Measurements from ENCODE around the gene PRCC.
A peak's percentile ranks its signal among the peaks of the same experiment; 100 is the strongest.

The PRCC gene

DNA sequence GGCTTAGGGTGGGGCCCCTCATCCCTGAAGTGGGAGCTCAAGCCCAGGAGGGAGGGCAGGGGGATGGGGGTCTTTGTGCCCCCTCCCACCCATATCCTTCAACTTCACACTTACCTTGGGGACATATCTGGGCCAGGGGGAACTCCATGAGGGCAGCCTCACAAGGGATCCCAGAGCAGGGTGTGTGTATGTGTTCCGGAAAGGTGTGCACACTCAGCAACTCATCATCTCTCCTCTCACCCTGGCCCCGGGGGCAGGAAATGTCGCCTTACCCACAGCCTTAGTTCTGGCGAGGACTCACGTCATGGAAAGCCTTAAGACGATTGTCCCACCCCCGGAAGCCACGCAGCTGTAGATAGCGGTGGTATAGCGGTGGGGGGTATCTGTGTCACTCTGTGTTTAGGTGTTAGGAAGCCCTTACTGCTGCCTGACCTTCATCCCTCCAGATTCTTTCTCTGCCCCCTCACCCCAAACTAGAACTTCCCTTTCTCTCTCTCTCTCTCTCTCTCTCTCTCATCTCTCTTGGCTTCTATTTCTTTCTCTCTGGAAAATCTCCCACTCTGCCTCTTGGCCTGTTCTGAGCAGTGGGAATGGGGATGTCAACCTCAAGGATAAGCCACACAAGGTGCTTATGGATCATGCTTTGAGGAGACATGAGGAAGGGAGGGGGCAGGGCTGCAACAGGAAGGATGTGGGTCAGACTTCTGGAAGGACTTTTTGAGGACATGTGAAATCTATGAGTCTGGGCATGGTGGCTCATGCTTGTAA lies 49.4 kb downstream of the PRCC start, which contains the start of gene SH2D2A:
Gene SH2D2A, minus strand, starts transcription at position 288 of the 768 bp plus-strand sequence. Its CDS starts 140 bp downstream, at position 148.
- peak; percentile 87 for DNase-seq

DNA sequence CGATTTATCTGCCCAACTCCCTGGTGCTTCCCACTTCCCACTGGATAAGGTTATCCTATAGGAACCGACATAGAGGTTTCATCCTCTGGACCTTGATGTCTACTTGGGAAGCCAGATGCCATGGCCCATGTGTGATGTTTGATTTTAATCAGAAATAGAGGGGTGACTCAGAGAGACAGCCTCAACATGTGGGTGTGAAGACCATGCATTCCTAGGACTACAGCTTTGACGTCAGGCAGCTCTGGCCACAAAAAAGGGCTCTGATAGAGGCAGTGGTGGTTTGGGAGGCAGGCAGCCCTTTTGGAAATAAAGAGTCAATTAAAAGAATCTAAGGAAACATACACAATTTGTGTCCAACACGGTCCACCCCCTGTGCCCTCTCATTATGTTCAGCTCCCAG lies 54.5 kb downstream of the PRCC start:
- DNase-seq: no peak

DNA sequence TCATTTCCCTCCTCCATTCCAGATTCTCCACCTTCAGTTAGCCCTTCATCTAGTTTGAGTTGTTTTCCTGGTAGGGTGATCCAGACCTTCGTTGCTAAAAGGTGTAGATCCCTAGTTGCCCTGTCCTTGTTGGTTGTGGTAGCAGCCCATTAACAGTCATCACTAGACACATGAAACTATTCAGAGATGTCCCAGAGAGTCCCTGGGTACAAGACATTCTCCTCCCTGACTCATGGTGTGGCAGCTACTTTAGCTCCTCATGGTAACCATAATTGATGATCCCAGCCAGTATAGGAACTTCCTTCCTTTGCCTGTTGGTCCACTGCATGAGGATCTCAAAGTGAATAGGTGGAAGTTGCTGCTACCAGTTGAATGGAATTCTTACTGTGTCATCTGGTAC lies 55.3 kb downstream of the PRCC start:
- DNase-seq: no peak

GRCh38 chr1:156823210-156823790 lies 56.0 kb downstream of the PRCC start:
- no peak for DNase-seq

GRCh38 chr1:156826630-156827029 lies 59.3 kb downstream of the PRCC start:
- no peak for DNase-seq

GRCh38 chr1:156828400-156829124 lies 61.2 kb downstream of the PRCC start:
- DNase-seq: no peak

DNA sequence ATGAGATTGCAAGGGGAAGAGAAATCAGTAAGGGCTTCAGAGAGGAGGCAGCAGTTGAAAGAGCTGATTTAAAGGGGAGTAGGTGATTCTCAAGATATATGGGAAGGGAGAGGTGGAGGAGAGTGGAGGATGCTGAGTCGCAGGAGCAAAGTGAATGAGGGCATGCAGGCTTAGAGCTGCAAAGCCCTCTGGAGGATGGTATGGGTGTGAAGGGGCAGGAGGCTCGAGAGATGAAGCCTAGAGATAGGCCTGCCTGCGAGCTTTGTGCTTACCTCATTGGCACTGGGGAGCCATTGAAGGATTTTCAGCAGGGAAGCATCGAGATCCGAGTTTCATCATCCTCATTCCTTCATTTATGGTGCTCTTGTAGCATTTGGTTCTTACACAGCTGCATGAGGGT lies 65.1 kb downstream of the PRCC start:
- no peak for DNase-seq

DNA sequence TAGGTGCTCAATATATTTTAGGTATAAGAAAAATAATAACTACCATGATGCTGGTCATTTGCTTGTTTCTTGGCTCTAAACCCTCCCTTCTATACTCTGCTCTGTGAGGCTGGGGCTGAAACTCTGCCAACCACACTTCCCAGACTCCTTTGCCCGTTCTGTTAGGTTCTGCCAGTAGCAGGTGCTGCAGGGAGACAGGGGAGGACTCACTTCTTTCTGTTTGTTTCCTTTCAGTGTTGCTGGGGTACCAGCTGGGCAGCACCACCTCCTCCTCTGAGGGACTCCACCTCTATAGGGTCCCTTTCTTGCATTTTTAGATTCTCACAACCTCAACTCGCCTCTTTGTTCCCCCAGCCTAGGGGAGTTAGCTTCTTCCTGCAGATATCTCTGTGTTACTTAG lies 66.3 kb downstream of the PRCC start:
- DNase-seq: no peak

DNA sequence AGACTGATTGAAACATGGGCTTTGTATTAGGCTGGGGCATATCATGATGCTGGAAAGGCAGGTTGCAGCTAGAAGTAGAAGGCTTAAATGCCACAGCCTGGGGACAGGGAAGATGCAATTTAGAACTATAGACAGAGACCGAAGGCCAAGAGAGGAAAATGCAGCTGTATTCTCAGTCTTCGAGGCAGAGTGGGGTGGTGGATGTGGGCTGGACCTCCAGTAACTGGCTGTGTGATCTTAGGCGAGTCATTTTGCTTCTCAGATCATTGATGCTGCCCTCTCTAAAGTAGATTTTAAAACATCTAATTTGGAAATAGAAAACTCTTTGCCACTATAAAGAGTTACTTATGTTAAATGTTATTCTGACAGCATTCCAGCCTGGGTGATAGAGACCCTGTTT lies 67.0 kb downstream of the PRCC start:
- DNase-seq: no peak

- DNase-seq: peak; percentile 38
Observed at GRCh38 chr1:156836041-156836654, 68.8 kb downstream of the PRCC start.

GRCh38 chr1:156836892-156837291 lies 69.6 kb downstream of the PRCC start:
- DNase-seq: no peak

- DNase-seq: peak; percentile 23
Observed at GRCh38 chr1:156838972-156839371, 71.6 kb downstream of the PRCC start.

DNA sequence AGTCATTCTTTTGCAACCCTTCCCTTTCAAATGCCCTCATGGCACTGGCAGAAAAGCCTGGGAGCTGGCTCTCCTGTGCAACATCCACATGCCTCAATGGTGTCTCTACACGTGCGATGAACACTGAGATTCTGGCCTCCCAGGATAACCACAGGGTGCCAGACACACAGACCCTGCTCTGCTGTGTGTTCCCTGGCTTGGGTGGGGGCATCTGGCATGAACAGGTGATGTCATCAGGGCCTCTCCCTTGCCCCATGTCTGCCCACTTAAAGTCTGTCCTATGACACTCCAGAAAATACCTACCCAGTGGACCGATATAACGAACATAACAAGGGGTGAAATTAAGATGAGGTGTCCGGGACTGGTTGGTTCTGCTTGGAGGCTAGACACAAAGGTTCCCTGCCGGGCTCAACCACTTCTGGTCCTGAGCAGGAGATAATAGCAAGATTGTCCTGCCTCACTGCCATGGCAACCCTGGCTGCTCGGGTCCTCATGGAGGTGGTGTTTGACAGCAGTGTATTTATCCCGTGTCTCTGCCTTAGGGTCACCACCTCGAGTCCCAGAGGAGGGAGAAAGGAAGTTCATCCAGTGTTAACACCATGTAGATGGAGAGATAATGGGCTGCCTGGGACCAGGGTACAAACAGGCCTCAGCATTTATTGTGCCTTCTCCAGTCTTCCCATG lies 72.2 kb downstream of the PRCC start:
- no peak for DNase-seq

DNA sequence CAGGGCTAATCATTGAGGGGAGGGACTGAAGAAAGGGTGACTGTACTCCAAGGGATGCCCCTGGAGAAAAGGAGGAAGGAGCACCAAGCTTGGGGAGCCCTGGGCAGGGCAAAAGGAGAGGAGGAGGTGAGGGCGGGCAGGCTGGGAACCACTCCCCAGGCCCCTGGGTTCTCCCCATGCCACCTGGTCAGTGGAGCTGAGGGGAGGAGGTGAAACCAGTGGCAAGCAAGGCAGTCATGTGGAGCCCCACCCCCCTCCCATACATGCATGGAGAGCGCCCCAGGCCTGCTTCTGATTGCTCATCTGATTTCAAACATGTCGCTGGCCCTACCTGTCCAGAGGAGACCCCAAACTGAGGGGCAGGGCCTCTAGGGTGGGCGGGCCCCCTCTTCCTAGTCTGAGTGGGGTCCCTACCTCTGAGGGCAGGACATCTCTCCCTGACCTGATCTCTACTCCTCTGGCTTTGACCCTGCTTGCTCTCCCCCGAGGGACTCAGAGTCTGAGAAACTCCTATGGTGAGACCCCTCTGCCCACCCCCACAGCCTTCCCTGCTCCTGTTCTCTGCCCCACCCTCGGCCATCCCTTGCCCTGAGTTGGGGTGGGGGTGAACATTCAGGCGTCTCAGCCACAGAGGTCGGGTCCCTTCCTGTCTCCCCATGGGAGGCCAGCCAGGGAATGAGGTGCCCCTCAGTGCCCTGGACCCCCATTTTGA lies 73.0 kb downstream of the PRCC start:
- DNase-seq: no peak

- no peak for DNase-seq
Observed at GRCh38 chr1:156840898-156841279, 73.6 kb downstream of the PRCC start.

DNA sequence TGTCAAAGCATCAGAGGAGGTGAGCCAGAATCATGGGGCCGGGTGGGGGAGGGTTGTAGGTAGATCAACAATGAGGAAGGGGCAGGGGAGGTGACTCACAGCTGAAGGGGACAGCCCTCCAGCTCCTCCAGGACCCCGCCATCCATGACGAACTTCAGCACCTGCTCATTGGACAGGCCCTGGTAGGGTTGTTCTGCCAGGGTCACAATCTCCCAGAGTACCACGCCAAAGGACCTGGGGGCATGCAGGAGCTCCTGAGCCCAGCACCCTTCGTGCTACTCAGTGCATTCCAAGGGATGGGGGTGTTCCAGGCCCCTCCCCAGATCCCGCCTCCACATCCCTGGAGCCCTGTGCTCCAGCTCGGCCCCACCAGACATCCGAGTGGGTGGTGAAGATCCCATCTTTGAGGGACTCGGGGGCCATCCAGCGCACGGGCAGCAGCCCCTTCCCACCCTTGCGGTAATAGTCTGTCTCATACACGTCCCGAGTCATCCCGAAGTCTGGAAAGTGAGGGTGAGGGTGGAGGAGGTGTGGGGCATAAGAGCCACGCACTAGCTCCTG lies 74.0 kb downstream of the PRCC start:
- DNase-seq: no peak

DNA sequence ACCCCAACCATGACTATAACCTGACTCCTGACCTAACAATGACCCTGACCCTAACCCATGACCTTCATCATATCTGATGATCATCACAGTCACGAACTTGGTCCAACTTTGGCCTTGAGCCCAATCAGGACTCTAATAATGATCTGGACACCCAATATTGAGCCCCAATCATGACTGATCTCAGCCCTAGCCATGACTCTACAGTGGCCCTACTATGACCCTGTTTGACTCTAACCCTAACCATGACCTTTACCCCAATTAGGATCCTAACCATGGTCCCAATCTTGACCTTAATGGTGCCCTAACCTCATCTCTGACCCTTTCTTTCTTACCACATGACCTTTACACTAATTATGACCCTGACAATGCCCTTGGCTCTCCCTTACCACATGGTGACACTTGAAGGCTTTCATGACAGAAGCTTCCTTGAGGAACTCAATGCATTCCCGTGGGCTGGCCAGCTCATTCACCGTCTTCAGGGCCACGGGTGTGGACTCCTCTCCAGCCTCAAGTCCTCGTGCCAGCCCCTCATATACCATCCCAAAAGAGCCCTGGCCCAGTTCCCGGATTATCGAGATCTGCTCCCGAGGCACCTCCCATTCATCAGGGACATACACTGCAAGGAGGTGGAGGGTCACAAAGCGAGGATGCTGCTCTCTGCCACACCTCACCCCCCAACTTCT lies 75.4 kb downstream of the PRCC start:
- DNase-seq: no peak

DNA sequence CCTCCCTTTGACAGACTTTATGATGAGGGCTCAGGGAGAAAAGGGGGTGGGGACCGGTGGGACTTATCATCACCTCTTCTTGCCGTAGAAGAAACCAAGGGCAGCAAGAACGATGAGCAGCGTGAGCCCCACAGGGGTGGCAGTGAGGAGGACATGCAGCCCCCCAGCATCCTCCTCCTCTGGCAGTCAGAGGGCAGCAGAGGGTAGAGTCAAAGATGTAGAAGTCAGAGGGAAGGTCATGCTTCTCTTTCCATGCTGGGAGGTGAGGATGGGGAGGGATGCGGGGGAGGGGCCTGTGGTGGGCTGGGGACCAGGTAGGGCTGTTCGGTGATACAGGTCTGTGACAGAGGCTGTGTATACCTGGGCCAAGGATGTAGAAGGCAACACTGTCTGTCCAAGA lies 76.8 kb downstream of the PRCC start:
- no peak for DNase-seq

DNA sequence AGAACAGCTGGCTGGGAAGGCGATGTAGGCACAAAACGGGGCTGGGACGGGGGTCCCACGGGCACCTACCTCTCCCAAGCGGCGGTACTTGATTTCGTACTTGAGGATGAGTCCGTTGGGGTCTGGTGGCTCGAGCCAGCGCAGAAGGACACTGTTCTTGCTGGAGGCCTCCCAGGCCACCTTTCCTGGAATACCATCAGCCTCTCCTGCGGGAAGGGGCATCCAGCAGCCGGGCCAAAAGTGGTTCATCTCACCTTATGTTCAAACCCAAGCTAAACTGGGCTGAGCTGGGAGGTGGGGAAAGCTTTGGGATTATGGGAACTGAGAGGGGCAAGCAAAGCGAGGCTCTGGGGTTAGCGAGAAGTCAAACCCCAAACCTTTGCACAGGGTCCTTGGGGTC lies 77.3 kb downstream of the PRCC start:
- no peak for DNase-seq

DNA sequence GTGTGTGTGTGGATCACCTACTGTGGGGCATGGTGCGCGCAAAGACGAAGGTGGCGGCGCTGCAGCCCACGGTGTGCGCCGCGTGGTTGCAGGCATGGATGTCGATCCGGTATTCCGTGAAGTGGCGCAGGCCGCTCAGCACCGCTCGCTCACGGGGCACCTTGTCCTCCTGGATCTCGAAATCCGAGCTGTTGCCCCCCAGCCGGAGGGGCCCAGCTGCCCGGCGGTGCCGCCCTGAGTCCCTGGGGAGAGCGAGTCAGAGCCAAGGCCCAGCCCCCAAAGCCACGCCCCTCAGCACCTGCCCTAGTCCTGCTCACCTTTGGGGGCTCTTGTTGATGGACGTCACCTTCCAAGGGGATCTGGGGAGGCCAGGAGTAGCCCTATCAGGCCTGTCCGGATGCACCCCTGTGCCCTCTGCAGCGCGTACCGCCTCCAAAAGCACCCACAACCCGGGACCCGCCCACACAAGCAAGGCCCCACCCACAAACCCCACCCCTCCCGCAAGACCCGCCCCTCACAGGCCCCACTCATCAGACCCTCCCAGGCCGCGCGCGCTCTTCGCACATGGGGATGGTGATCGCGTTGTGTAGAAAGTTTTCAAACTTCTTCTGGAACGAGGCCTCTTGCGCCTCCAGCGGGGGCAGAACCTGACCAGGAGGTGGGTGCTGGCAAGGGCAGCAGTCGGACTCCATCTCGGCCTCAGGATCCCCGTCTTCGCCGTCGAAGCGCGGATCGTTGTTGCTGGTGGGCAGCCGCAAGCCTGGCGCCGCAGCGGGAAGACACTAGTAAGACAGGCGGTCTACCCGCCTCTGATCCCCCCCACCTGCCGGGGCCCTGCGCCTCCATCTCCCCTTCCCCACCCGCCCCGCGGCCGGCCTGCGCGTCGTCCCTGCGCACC lies 78.0 kb downstream of the PRCC start:
- DNase-seq: peak; percentile 37
